ENCODE data around the gene LARP1B. TPM values are rescaled to one million over a fixed set of nuclear protein-coding genes. Genes with fewer than 3 reads are reported as not detected.

Gene LARP1B
- total RNA-seq, 1 experiment from 2014 or later = 31.1 TPM

- TF ChIP-seq EZH2phosphoT487 (IDR thresholded peaks at IDR 0.05; ENCODE audit: borderline replicate concordance) (no peak), CBX3 (IDR thresholded peaks at IDR 0.05; ENCODE audit: low read depth) (no peak), ZBTB33 (IDR thresholded peaks at IDR 0.05; ENCODE audit: extremely low read depth, insufficient replicate concordance, low read length) (no peak), EGR1 (IDR thresholded peaks at IDR 0.05; ENCODE audit: low read depth) (no peak)
These were observed 171.6 kb downstream of the LARP1B start (continued) for GRCh38 chr4:128232719-128233118.

- DNase-seq (ENCODE audit: low read depth, low spot score) (no peak), ATAC-seq (no peak)
- Histone ChIP-seq H3K79me2 (ENCODE audit: insufficient read depth, low read length) (no peaks in the 10 kb centered on the region), H3K36me3 (ENCODE audit: control insufficient read depth in 1 of 2, insufficient read depth in 2 of 2, low read length in 2 of 2) (no peaks in the 10 kb centered on the region), H3K9me2 (ENCODE audit: insufficient read depth) (no peaks in the 10 kb centered on the region), H3K27me3 (ENCODE audit: insufficient read depth, low read length) (no peaks in the 10 kb centered on the region), H3K9me3 (ENCODE audit: control insufficient read depth in 1 of 2, insufficient read depth in 1 of 2, low read depth in 1 of 2, low read length in 2 of 2) (no peaks in the 10 kb centered on the region), H3K4me1 (ENCODE audit: control insufficient read depth in 1 of 2, insufficient read depth in 2 of 2, low read length in 2 of 2) (no peaks in the 10 kb centered on the region), H3K9ac (ENCODE audit: low read length) (no peak overlapping the region), H2AFZ (ENCODE audit: low read depth, low read length, poor library complexity, severe bottlenecking) (no peak overlapping the region), H3K27ac (ENCODE audit: low read depth, low read length) (no peak overlapping the region), H3K4me2 (ENCODE audit: low read length) (no peak overlapping the region), H3K4me3 (replicated peaks in 1 of 2; ENCODE audit: low read depth in 1 of 2, low read length in 2 of 2) (no peak overlapping the region), H4K20me1 (ENCODE audit: insufficient read depth) (no peaks in the 10 kb centered on the region)
- BruUV-seq (replicated peaks) = no TSS peak
- ChIA-PET POLR2A (no interaction called here), RAD21 (ENCODE audit: low non-redundant PET in 1 of 2, low total read pairs in 2 of 2, uncharacterized antibody in 2 of 2, unreplicated experiment in 2 of 2) (no interaction called here), CTCF (no interaction called here)
- intact Hi-C loops (cut with micrococcal nuclease) = no loop called here
- TF ChIP-seq POLR2AphosphoS5 (IDR thresholded peaks at IDR 0.05; ENCODE audit: low read depth, low read length) (no peak), SRF (IDR thresholded peaks at IDR 0.05; ENCODE audit: low read depth) (no peak), REST (IDR thresholded peaks at IDR 0.05; ENCODE audit: low read depth) (no peak), ELF1 (IDR thresholded peaks at IDR 0.05; ENCODE audit: borderline replicate concordance, low read depth) (no peak), ZFX (IDR thresholded peaks at IDR 0.05) (no peak), SP1 (IDR thresholded peaks at IDR 0.05; ENCODE audit: low read depth) (no peak), ZNF274 (IDR thresholded peaks at IDR 0.05; ENCODE audit: low read depth, low read length) (no peak), TCF7L2 (IDR thresholded peaks at IDR 0.05; ENCODE audit: borderline replicate concordance, extremely low read depth, insufficient read depth, insufficient read length) (no peak), JUND (IDR thresholded peaks at IDR 0.05) (no peak), YY1 (IDR thresholded peaks at IDR 0.05; ENCODE audit: extremely low read depth, insufficient replicate concordance, low read depth, low read length) (no peak), POLR2A (IDR thresholded peaks at IDR 0.05; ENCODE audit: borderline replicate concordance, extremely low read depth, insufficient read depth, insufficient read length) (no peak), EGR1 (IDR thresholded peaks at IDR 0.05; ENCODE audit: low read depth) (no peak)
These were observed 173.7 kb downstream of the LARP1B start for GRCh38 chr4:128234836-128235235.
